Measurements from ENCODE around the gene PAPSS2.

DNA sequence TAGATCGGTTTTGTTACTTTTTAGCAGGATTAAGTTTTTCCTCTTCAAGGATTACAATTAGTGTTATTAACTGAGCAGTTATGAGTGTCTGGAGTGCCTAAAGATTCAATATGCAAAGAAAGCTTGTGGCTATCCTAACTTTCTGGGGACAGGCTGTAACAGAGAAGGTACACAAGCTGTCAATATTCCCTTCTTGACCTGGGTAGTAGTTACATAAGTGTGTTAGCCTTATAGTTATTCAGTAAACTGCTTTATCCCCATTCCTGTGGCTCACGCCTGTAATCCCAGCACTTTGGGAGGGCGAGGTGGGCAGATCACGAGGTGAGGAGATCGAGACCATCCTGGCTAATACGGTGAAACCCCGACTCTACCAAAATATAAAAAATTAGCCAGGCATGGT is 126.7 kb downstream of the PAPSS2 start:
- TF ChIP-seq, protein P1, sequence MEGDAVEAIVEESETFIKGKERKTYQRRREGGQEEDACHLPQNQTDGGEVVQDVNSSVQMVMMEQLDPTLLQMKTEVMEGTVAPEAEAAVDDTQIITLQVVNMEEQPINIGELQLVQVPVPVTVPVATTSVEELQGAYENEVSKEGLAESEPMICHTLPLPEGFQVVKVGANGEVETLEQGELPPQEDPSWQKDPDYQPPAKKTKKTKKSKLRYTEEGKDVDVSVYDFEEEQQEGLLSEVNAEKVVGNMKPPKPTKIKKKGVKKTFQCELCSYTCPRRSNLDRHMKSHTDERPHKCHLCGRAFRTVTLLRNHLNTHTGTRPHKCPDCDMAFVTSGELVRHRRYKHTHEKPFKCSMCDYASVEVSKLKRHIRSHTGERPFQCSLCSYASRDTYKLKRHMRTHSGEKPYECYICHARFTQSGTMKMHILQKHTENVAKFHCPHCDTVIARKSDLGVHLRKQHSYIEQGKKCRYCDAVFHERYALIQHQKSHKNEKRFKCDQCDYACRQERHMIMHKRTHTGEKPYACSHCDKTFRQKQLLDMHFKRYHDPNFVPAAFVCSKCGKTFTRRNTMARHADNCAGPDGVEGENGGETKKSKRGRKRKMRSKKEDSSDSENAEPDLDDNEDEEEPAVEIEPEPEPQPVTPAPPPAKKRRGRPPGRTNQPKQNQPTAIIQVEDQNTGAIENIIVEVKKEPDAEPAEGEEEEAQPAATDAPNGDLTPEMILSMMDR (IDR thresholded peaks at IDR 0.05), result no peak
- no peak for TF ChIP-seq POLR2AphosphoS5 (IDR thresholded peaks at IDR 0.05)
- no peak for TF ChIP-seq EP300 (IDR thresholded peaks at IDR 0.05)
